VCaP (cell line): ENCODE results near the gene ABHD12.

ENCODE experiments used
- H3K27ac ChIP-seq: fragments of 450-650 bp; 2 replicates; pipeline ENCODE4 v1.5.1; 2017
- CTCF ChIP-seq: fragments of 450-650 bp; conservative IDR thresholded peaks from 2 replicates; pipeline ENCODE4 v1.5.1; 2017; ENCODE audit warnings: mild to moderate bottlenecking, moderate library complexity

The ABHD12 gene

GRCh38 chr20:25310921-25311728 is 79.5 kb downstream of the ABHD12 start:
- peak overlapping the region; percentile 60 for H3K27ac ChIP-seq
- TF ChIP-seq CTCF, result no peak

GRCh38 chr20:25310268-25310920 is 80.2 kb downstream of the ABHD12 start:
- peak overlapping the region; percentile 60 for H3K27ac ChIP-seq
- TF ChIP-seq CTCF, result peak; percentile 82

- peak overlapping the region; percentile 60 for H3K27ac ChIP-seq
- no peak for TF ChIP-seq CTCF
These were observed 81.0 kb downstream of the ABHD12 start for GRCh38 chr20:25309395-25310267.

- H3K27ac ChIP-seq, result peak overlapping the region; percentile 60
These were observed 81.8 kb downstream of the ABHD12 start for GRCh38 chr20:25308671-25309394.

GRCh38 chr20:25308083-25308491 is 82.5 kb downstream of the ABHD12 start:
- H3K27ac ChIP-seq, result peak overlapping the region; percentile 60; the same call in 1 of the 2 replicates
- no peak for TF ChIP-seq CTCF

More at GRCh38 chr20:25308671-25309394, 81.8 kb downstream of the ABHD12 start:
- no peak for TF ChIP-seq CTCF

GRCh38 chr20:25306991-25307903 is 83.4 kb downstream of the ABHD12 start:
- no peak overlapping the region for H3K27ac ChIP-seq
- TF ChIP-seq CTCF, result no peak
